Left ventricle myocardium inferior (tissue), 1 donor: Measurements from ENCODE around the gene TSC22D3. TPM values are rescaled to one million over a fixed set of nuclear protein-coding genes. Genes with fewer than 3 reads are reported as not detected.

ENCODE experiments used
- DNase-seq: peaks from one replicate; pipeline ENCODE4 v3.0.0-alpha.2; 2020
- H3K27ac ChIP-seq: fragments of 200-600 bp; replicated peaks from 2 replicates; pipeline ENCODE4 v1.8.0; 2021
- H3K27me3 ChIP-seq: fragments of 200-600 bp; 2 replicates; pipeline ENCODE4 v1.8.0; 2021; ENCODE audit warnings: low read depth
- H3K36me3 ChIP-seq: fragments of 200-600 bp; 2 replicates; pipeline ENCODE4 v1.8.0; 2021
- H3K4me1 ChIP-seq: fragments of 200-600 bp; 2 replicates; pipeline ENCODE4 v1.8.0; 2021
- H3K4me3 ChIP-seq: fragments of 200-600 bp; 2 replicates; pipeline ENCODE4 v1.8.0; 2021; ENCODE audit warnings: mild to moderate bottlenecking, moderate library complexity
- H3K9me3 ChIP-seq: fragments of 200-600 bp; replicated peaks from 2 replicates; pipeline ENCODE4 v1.8.0; 2021
- intact Hi-C: fragments of 100-400 bp; cut with micrococcal nuclease; formaldehyde crosslinking; loops from one replicate; pipeline ENCODE4 v1.11.0; 2022
- total RNA-seq: library from RNA; stranded (reverse); fragmentation: NEBNext Ultra II Directional; extraction: Animal tissue kit (Norgen Biotek cat#: 25700); gene quantifications from one replicate; pipeline ENCODE4 v1.2.1, GENCODE V29; 2021
- TF ChIP-seq, protein P1 (sequence below): fragments of 200-600 bp; IDR thresholded peaks from 2 replicates; pipeline ENCODE4 v1.8.0; 2021; ENCODE audit warnings: antibody characterized with exemption, mild to moderate bottlenecking, borderline replicate concordance
- donor health status: DM: no; HTN: yes; CAD: no; lungs with severe emphysema.

The TSC22D3 gene
- total RNA-seq, 1 donor from 2014 or later: 58.9 TPM

DNA sequence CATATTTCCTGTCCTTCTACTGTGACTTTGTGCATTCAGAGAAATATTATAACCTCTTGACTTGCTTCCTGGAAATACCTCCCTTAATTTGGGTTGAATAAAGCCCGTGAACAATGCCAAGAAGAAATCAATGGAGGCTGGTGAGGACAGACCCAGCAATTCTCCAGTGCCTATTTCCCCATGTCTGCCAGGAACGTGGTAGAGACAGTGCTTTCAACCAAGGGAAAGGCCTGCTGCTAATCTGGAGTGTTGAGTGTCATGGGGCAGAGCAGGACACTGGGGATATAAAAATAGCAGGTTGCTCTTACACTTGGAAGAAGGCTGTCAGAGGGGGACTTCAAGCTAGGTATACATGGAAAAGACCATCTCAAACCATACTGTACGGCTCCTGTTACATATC is 19.9 kb downstream of the TSC22D3 start:
- TF ChIP-seq, protein P1, sequence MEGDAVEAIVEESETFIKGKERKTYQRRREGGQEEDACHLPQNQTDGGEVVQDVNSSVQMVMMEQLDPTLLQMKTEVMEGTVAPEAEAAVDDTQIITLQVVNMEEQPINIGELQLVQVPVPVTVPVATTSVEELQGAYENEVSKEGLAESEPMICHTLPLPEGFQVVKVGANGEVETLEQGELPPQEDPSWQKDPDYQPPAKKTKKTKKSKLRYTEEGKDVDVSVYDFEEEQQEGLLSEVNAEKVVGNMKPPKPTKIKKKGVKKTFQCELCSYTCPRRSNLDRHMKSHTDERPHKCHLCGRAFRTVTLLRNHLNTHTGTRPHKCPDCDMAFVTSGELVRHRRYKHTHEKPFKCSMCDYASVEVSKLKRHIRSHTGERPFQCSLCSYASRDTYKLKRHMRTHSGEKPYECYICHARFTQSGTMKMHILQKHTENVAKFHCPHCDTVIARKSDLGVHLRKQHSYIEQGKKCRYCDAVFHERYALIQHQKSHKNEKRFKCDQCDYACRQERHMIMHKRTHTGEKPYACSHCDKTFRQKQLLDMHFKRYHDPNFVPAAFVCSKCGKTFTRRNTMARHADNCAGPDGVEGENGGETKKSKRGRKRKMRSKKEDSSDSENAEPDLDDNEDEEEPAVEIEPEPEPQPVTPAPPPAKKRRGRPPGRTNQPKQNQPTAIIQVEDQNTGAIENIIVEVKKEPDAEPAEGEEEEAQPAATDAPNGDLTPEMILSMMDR: no peak

DNA sequence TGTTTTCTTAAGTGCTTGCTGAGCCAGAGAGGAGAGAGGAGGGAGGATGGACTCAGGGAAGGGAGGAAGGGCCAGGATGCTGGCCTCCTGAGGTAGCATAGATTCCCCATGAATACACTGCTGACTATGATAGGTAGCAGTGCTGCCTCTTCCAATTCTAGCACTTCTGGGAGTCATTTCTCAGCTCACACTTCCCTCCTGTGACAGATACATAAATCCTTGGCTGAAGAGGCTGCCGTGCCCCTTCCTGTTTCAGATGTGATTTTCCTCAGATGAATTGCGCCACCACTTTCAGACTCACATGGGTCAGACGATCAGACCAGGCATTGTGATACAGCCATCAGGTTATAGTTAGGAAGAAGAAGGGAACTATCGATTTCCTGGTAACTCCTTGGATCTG is 22.4 kb downstream of the TSC22D3 start:
- Histone ChIP-seq H3K4me3 (no peak overlapping the region), H3K27me3 (no peaks in the 10 kb centered on the region), H3K36me3 (no peaks in the 10 kb centered on the region), H3K27ac (peak overlapping the region; percentile 70), H3K9me3 (no peaks in the 10 kb centered on the region), H3K4me1 (peaks cover 72% of the 10 kb centered on the region)
- DNase-seq: no peak
- TF ChIP-seq, protein P1: no peak
- intact Hi-C loops: no loop called here

More for the DNA sequence above, 19.9 kb downstream of the TSC22D3 start:
- Histone ChIP-seq H3K36me3 (no peaks in the 10 kb centered on the region), H3K4me3 (no peak overlapping the region), H3K27ac (peak overlapping the region; percentile 79), H3K9me3 (no peaks in the 10 kb centered on the region), H3K4me1 (peaks cover 58% of the 10 kb centered on the region), H3K27me3 (no peaks in the 10 kb centered on the region)
- intact Hi-C loops: no loop called here
- no peak for DNase-seq

DNA sequence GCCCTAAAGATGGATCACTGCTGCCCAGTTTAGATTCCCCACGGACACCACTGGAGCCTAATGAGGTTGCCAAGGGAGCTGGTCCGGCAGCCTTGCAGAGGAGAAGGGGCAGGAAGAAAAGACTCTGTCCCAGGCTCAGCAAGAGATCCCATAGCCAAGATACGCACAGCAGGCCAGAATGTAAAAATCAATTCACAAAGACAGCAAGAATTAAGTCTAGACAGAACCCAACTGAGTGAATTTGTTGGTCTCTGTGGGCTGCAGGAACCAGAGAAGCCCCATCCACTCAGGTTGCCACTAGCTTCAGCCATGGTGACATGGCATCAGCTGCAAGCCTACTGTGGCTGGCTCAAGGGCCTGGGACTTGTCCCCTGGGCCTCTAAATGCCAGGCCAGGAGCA is 22.9 kb downstream of the TSC22D3 start:
- TF ChIP-seq, protein P1: no peak
- Histone ChIP-seq H3K9me3 (no peaks in the 10 kb centered on the region), H3K36me3 (no peaks in the 10 kb centered on the region), H3K4me3 (no peak overlapping the region), H3K27ac (peak overlapping the region; percentile 70), H3K4me1 (peaks cover 77% of the 10 kb centered on the region), H3K27me3 (no peaks in the 10 kb centered on the region)
- DNase-seq: no peak
- intact Hi-C loops: no loop called here

DNA sequence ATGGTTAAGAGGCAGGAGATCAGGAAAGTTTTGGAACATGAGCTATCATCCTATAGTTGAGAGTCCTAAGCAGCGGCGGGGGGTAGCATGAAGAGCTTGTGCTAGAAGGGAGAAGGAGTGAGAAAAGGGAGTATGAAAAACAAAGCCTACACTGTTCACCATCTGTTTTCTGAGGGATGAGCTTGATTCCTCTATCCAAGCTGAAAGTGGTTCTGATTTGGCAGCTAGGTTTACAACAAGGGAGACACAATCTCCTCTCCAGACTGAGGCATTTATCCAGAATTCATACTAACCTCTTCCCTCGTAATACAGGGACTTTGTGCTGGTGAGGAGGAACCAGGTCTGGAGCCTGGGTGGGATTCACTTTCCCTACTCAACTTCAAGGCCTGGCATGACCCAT is 23.5 kb downstream of the TSC22D3 start:
- TF ChIP-seq, protein P1: no peak
- Histone ChIP-seq H3K27me3 (no peaks in the 10 kb centered on the region), H3K4me1 (peaks cover 83% of the 10 kb centered on the region), H3K4me3 (no peak overlapping the region), H3K27ac (peak overlapping the region; percentile 70), H3K36me3 (no peaks in the 10 kb centered on the region), H3K9me3 (no peaks in the 10 kb centered on the region)
- DNase-seq: no peak
- intact Hi-C loops: no loop called here

DNA sequence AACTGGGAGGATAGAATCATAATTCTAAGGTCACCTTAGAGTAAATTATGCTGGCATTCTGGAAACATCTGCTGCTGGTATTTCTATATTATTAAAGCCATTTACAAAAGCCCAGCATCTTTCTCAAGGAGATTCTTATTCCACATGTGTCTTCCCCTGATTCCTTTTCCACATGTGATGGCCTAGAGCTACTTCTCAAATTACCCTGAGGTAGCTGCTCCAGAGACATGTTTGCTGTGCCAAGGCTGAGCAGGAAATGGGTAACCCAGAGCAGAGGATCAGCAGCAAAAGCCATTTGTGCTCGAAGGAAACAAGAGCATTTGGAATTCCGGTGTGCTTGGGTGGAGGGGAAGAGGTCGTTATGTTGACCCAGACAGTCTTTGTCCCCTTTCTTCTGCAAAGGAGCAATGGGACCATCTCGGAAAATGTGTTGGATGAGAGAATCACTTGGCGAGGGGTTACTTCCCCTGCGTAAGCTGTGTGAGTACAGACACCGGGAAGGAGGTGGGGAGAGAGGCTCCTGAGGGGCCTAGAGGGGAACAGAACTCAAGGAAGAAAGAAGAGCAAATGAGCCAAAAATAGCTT is 24.6 kb downstream of the TSC22D3 start:
- H3K4me1 ChIP-seq: peaks cover 84% of the 10 kb centered on the region

More for the DNA sequence above, 24.6 kb downstream of the TSC22D3 start:
- DNase-seq: no peak
- TF ChIP-seq, protein P1: no peak
- peak overlapping the region; percentile 70 for H3K27ac ChIP-seq
- no peak overlapping the region for H3K4me3 ChIP-seq
- H3K36me3 ChIP-seq: no peaks in the 10 kb centered on the region
- H3K27me3 ChIP-seq: no peaks in the 10 kb centered on the region
- intact Hi-C loops: no loop called here
- no peaks in the 10 kb centered on the region for H3K9me3 ChIP-seq
